GM18498 (cell line): ENCODE results near the gene GPR156.

Experiments
- ATAC-seq: cut with Tn5 transposase; IDR thresholded peaks from one replicate; pipeline ENCODE4 v1.9.1; 2021; ENCODE audit warnings: mild to moderate bottlenecking, moderate library complexity; ENCODE audit not compliant: unreplicated experiment

The GPR156 gene

DNA sequence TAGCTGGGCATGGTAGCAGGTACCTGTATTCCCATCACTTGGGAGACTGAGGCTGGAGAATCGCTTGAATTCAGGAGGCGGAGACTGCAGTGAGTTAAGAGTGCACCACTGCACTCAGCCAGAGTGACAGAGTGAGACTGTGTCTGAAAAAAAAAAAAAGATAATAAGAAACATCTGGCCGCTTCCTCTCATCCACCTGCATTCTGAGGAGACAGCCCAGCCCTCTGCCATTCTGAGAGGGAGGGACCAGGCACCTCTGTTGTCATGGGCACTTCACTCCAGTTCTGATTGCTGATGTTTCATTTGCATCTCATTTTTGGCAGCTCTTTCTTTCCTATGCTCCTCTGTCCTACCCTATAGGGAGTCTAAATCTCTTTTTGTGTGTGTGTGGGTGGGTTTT, 154.4 kb downstream of the GPR156 start:
- no peak for ATAC-seq

DNA sequence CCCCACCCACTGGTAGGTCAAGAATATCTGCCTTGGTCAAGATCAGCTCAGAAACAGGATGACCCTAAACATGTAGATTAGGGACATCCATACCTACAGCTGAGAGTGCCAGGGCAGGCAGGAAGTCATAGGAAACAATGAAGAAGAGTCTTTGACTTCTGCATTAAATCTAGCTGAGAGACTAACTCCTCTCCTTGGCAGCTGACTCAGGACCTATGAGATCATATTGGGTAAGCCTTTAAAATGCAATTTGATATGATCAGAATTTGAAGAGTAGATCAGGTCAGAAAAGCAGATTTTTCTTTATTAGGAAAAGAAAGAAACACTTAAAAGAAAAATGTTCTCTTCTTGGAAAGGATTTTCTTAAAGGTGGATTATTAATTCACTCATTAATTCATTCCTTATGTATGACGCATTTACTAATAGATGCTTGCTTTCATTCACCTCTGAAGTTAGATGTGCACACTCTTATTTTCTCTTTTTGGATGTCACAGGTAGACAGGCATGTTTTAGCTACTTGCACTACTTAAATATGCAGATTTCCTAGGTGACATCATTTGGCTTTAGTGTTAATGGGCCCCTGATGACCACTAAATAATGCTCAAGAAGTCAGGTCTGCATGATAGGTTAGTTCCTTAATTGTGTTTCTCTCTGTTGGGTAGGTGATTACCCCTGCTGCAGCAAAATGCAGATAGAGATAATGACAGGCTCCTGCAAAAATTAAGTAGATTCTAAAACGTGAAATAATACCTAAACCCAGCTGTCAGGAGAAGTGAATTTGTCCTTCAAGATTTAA, 155.1 kb downstream of the GPR156 start:
- no peak for ATAC-seq

DNA sequence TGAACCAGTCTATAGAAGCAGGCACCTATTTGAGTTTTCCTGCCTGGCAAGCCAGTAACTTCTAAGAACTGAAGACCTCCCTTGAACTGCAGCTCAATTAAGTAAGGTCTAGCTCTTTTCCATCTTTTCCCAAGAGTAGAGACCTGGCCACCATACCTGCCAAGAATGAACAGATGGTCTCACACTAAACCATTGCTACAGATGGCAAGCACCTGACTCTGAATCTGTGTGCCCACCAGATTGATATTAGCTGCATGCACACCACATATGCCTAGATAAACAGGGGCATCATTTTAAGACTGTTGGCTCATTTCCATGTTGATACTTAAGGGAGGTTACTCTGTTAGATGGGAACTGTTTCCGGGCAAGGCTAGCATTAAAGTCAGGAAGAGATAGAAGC, 156.0 kb downstream of the GPR156 start:
- no peak for ATAC-seq

DNA sequence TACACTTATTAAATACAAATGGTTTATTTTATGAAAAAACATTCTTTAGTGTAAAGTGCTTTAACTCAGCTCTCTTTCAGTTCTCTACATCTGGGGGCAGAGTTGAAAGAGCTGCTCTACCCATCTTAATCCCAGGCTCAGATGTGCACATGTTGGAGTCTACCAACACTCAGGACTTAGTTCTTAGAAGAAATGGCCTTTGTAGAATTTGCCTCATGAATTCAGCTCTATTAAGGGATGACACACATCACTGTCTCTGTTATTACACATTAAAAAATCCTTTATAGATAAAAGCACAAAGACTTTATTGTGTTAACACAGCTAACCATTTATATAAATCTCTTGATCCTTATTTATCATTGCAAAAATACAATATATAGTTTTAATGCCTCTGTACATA, 159.0 kb downstream of the GPR156 start:
- no peak for ATAC-seq

DNA sequence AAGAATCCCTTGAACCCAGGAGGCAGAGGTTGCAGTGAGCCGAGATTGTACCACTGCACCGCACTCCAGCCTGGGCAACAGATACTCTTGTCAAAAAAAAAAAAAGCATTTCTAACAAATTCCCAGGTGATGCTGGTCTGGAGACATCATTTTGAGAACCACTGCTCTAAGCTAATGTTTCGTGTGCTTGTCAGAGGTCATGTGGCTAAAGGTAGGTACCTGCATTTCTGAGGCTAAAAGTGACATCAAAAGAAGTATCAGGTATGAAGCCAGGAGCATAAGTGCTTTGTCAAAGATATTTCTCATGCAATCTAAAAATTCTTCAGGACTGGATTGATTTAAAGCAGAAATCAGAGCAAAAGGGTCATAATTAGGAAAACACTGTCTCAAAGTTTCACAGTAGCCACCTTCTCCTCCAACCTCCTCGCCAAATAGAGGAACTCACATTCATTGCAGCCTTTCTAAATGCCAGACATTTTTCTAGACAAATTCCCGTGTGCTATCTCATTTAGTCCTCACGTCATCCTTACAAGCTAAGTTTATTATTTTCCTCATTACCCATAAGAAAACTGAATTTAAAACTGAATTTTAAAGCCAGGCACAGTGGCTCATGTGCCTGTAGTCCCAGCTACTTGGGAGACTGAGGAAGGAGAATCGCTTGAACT, 165.0 kb downstream of the GPR156 start:
- ATAC-seq, result no peak
